Measurements from ENCODE around the gene MYO1H.

Gene MYO1H, protein sequence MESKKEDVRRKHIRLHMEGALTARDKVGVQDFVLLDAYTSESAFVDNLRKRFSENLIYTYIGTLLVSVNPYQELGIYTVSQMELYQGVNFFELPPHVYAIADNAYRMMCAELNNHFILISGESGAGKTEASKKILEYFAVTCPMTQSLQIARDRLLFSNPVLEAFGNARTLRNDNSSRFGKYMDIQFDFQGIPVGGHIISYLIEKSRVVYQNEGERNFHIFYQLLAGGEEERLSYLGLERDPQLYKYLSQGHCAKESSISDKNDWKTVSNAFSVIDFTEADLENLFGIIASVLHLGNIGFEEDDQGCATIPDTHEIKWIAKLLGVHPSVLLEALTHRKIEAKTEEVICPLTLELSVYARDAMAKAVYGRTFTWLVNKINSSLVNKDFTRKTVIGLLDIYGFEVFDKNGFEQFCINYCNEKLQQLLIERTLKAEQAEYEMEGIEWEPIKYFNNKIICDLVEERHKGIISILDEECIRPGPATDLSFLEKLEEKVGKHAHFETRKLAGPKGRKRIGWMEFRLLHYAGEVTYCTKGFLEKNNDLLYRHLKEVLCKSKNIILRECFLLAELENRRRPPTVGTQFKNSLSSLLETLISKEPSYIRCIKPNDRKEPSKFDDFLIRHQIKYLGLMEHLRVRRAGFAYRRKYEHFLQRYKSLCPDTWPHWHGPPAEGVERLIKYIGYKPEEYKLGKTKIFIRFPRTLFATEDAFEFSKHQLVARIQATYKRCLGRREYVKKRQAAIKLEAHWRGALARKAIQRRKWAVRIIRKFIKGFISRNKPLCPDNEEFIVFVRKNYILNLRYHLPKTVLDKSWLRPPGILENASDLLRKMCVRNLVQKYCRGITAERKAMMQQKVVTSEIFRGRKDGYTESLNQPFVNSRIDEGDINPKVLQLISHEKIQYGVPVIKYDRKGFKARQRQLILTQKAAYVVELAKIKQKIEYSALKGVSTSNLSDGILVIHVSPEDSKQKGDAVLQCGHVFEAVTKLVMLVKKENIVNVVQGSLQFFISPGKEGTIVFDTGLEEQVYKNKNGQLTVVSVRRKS

GRCh38 chr12:109347589-109347988 lies at the start of gene MYO1H:
TSS of gene MYO1H (plus strand) at chr12:109347900. CDS start at chr12:109347961, 61 bp downstream.
- no peak for TF ChIP-seq EGR1 (IDR thresholded peaks at IDR 0.05)
- no peak for TF ChIP-seq RAD21 (IDR thresholded peaks at IDR 0.05; ENCODE audit: low read depth)
- no peak for TF ChIP-seq ZBTB7A (IDR thresholded peaks at IDR 0.05; ENCODE audit: low read depth)
- no peak for TF ChIP-seq TCF12 (IDR thresholded peaks at IDR 0.05; ENCODE audit: low read depth)

DNA sequence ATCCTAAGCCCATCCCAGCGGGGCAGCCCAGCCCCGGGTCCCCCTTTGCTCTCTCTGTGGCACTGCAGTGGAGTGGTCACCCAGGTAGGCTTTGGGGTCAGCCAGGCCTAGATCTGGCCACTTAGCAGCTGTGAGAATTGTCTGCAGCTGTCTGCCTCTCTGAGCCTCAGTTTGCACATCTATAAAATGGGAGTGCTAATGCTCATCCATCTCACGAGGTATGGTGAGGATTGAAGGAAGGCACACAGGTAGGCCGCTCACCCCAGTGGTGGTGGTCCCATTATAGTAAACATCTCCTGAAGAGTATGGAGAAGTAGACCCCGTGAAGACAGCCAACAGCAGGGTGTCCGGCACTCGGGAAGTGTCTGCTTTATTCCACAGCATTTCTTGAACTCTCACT lies 47.9 kb upstream of the MYO1H start:
- TF ChIP-seq TEAD4 (IDR thresholded peaks at IDR 0.05) (no peak), EGR1 (IDR thresholded peaks at IDR 0.05) (no peak), FOXM1 (IDR thresholded peaks at IDR 0.05; ENCODE audit: borderline replicate concordance, low read depth) (no peak), ZBTB7A (IDR thresholded peaks at IDR 0.05; ENCODE audit: low read depth) (no peak), TAF1 (IDR thresholded peaks at IDR 0.05; ENCODE audit: low read depth) (no peak), REST (IDR thresholded peaks at IDR 0.05; ENCODE audit: low read depth) (no peak), YY1 (IDR thresholded peaks at IDR 0.05; ENCODE audit: low read depth) (no peak), NFIC (IDR thresholded peaks at IDR 0.05) (no peak), RAD21 (IDR thresholded peaks at IDR 0.05; ENCODE audit: low read depth) (no peak), TCF12 (IDR thresholded peaks at IDR 0.05; ENCODE audit: low read depth) (no peak), EP300 (IDR thresholded peaks at IDR 0.05; ENCODE audit: borderline replicate concordance) (no peak), CREB1 (IDR thresholded peaks at IDR 0.05; ENCODE audit: low read depth) (no peak), USF1 (IDR thresholded peaks at IDR 0.05) (no peak), CEBPB (IDR thresholded peaks at IDR 0.05) (no peak)
- TF ChIP-seq, protein P1, sequence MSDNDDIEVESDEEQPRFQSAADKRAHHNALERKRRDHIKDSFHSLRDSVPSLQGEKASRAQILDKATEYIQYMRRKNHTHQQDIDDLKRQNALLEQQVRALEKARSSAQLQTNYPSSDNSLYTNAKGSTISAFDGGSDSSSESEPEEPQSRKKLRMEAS (IDR thresholded peaks at IDR 0.05): no peak

DNA sequence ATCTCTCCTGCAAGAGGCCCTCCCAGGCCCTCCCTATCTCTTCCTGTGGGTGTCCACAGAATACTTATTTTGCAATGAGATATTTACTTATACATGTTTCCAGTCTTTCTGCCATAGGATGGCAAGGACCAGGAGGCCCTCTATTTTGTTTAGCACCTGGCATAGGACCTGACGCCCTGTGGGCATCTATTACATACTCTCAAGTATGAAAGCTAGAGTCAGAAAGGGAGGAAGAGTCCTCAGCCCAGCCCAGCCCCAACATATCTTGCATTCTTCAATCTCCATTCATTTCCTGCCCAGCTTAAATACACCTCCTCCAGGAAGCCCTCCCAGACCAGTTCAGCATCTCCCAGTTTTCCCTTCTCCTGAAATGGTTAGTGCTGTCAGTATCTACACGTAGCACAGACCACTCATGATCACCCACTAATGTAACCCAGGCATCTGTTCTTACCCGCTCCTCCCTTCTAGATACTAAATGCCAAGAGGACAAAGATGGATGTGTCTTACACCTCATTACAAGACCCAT lies 46.0 kb upstream of the MYO1H start:
- TF ChIP-seq TAF1 (IDR thresholded peaks at IDR 0.05; ENCODE audit: low read depth) (no peak), RAD21 (IDR thresholded peaks at IDR 0.05; ENCODE audit: low read depth) (no peak), ZBTB7A (IDR thresholded peaks at IDR 0.05; ENCODE audit: low read depth) (no peak), YY1 (IDR thresholded peaks at IDR 0.05; ENCODE audit: low read depth) (no peak), TEAD4 (IDR thresholded peaks at IDR 0.05) (no peak), EP300 (IDR thresholded peaks at IDR 0.05; ENCODE audit: borderline replicate concordance) (no peak), CEBPB (IDR thresholded peaks at IDR 0.05) (no peak), FOXM1 (IDR thresholded peaks at IDR 0.05; ENCODE audit: borderline replicate concordance, low read depth) (no peak), REST (IDR thresholded peaks at IDR 0.05; ENCODE audit: low read depth) (no peak), CREB1 (IDR thresholded peaks at IDR 0.05; ENCODE audit: low read depth) (no peak), TCF12 (IDR thresholded peaks at IDR 0.05; ENCODE audit: low read depth) (no peak), NFIC (IDR thresholded peaks at IDR 0.05) (no peak), EGR1 (IDR thresholded peaks at IDR 0.05) (no peak), USF1 (IDR thresholded peaks at IDR 0.05) (no peak)
- TF ChIP-seq, protein P1 (IDR thresholded peaks at IDR 0.05): no peak

DNA sequence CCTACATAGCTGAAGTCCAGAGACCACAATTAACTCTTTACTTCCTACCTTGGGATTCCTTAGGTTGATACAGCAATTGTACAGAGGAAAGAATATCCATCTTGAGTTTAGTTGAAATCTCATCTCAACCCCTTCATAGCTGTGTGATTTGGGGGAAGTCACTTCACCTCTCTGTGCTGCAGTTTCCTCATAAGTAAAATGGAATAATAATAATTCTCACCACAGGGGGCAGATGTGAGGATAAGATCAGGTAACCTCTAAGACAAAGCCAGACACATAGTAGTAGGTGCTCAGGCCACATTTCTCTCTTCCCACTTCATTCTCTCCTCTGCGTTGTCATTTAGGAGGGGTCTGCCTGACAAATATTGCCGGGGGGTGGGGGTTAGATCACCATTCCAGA lies 45.3 kb upstream of the MYO1H start:
- no peak for TF ChIP-seq TAF1 (IDR thresholded peaks at IDR 0.05; ENCODE audit: low read depth)
- no peak for TF ChIP-seq CREB1 (IDR thresholded peaks at IDR 0.05; ENCODE audit: low read depth)
- no peak for TF ChIP-seq USF1 (IDR thresholded peaks at IDR 0.05)
- TF ChIP-seq YY1 (IDR thresholded peaks at IDR 0.05; ENCODE audit: low read depth): no peak
- no peak for TF ChIP-seq ZBTB7A (IDR thresholded peaks at IDR 0.05; ENCODE audit: low read depth)
- TF ChIP-seq, protein P1 (IDR thresholded peaks at IDR 0.05): no peak
- TF ChIP-seq CEBPB (IDR thresholded peaks at IDR 0.05): no peak
- no peak for TF ChIP-seq RAD21 (IDR thresholded peaks at IDR 0.05; ENCODE audit: low read depth)
- no peak for TF ChIP-seq FOXM1 (IDR thresholded peaks at IDR 0.05; ENCODE audit: borderline replicate concordance, low read depth)
- no peak for TF ChIP-seq TCF12 (IDR thresholded peaks at IDR 0.05; ENCODE audit: low read depth)
- TF ChIP-seq REST (IDR thresholded peaks at IDR 0.05; ENCODE audit: low read depth): no peak
- TF ChIP-seq EP300 (IDR thresholded peaks at IDR 0.05; ENCODE audit: borderline replicate concordance): no peak
- TF ChIP-seq EGR1 (IDR thresholded peaks at IDR 0.05): no peak
- no peak for TF ChIP-seq NFIC (IDR thresholded peaks at IDR 0.05)
